ENCODE measurements around the gene PCED1B.

GRCh38 chr12:47078733-47079467, 521 bp upstream of the PCED1B start:
- TF ChIP-seq EZH2phosphoT487 (IDR thresholded peaks at IDR 0.05; ENCODE audit: low read depth, severe bottlenecking, unreplicated experiment) (no peak), EZH2 (IDR thresholded peaks at IDR 0.05; ENCODE audit: borderline replicate concordance) (no peak)
- TF ChIP-seq, protein P1, sequence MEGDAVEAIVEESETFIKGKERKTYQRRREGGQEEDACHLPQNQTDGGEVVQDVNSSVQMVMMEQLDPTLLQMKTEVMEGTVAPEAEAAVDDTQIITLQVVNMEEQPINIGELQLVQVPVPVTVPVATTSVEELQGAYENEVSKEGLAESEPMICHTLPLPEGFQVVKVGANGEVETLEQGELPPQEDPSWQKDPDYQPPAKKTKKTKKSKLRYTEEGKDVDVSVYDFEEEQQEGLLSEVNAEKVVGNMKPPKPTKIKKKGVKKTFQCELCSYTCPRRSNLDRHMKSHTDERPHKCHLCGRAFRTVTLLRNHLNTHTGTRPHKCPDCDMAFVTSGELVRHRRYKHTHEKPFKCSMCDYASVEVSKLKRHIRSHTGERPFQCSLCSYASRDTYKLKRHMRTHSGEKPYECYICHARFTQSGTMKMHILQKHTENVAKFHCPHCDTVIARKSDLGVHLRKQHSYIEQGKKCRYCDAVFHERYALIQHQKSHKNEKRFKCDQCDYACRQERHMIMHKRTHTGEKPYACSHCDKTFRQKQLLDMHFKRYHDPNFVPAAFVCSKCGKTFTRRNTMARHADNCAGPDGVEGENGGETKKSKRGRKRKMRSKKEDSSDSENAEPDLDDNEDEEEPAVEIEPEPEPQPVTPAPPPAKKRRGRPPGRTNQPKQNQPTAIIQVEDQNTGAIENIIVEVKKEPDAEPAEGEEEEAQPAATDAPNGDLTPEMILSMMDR (IDR thresholded peaks at IDR 0.05; ENCODE audit: poor library complexity) = no peak
